Right cardiac atrium (tissue), 5 donors: ENCODE measurements around the gene SPRED2. TPM values are rescaled to one million over a fixed set of nuclear protein-coding genes. Genes with fewer than 3 reads are reported as not detected.
"Not testable (repeated sequence)": the region's sequence is repeated elsewhere in the genome, so short reads cannot be mapped to it uniquely, and the experiment has no call there.

Experiments used
- ATAC-seq, 2 donors: fragments of 200-7000 bp; cut with Tn5 transposase; one replicate each; pipeline versions ENCODE4 v1.8.0 to v1.9.1; 2020; ENCODE audit warnings: moderate library complexity in 2 of 2, mild to moderate bottlenecking in 1 of 2
- DNase-seq, 3 donors: peaks; one replicate each; pipeline ENCODE4 v3.0.0-alpha.2; 2020
- H3K27ac ChIP-seq: one replicate; pipeline ENCODE4 v1.5.1; 2013; ENCODE audit warnings: mild to moderate bottlenecking, low read length, control low read depth, moderate library complexity
- H3K27me3 ChIP-seq: one replicate; pipeline ENCODE4 v1.6.1; 2013; ENCODE audit not compliant: control insufficient read depth, insufficient read depth
- H3K4me1 ChIP-seq: one replicate; pipeline ENCODE4 v1.6.1; 2013; ENCODE audit warnings: low read length; ENCODE audit not compliant: control insufficient read depth, insufficient read depth
- H3K4me3 ChIP-seq: one replicate; pipeline ENCODE4 v1.5.1; 2013; ENCODE audit warnings: low read length, control low read depth
- H3K9me3 ChIP-seq: one replicate; pipeline ENCODE4 v1.6.1; 2013; ENCODE audit warnings: low read length; ENCODE audit not compliant: control insufficient read depth
- WGBS: extraction: QIAGEN DNeasy Blood & Tissue Kit; methylation state at CpG from one replicate; pipeline ENCODE4 v1.1.7; 2013; 5-methylcytosine and 5-hydroxymethylcytosine counted together
- intact Hi-C, 4 donors: fragments of 100-400 bp; cut with DNase I; formaldehyde crosslinking; loops; one replicate each; pipeline versions ENCODE4 v1.11.0 to v1.14.0; 2022 to 2023
- polyA plus RNA-seq: library from polyadenylated mRNA; stranded (reverse); fragments of 200-250 nt; gene quantifications from one replicate; pipeline ENCODE4 v1.2.3, GENCODE V29; 2013
- total RNA-seq, 4 donors: library from RNA; stranded (reverse); fragmentation: NEBNext Ultra II Directional; extraction: Animal tissue kit (Norgen Biotek cat#: 25700); gene quantifications; one replicate each; pipeline ENCODE4 v1.2.1, GENCODE V29; 2021
- donor health status: healthy with polysubstance abuse.
- donor health status: DM: no; HTN: yes; CAD: no.
- donor health status: DM: no; HTN: no; CAD: no.
- donor health status: DM: no; HTN: yes; CAD: no; lungs with severe emphysema.
- donor health status: DM: yes; HTN: yes; CAD: no.

Gene SPRED2
- total and polyA plus RNA-seq, 5 donors = 9.2 to 17.9 (median 15.3) TPM

DNA sequence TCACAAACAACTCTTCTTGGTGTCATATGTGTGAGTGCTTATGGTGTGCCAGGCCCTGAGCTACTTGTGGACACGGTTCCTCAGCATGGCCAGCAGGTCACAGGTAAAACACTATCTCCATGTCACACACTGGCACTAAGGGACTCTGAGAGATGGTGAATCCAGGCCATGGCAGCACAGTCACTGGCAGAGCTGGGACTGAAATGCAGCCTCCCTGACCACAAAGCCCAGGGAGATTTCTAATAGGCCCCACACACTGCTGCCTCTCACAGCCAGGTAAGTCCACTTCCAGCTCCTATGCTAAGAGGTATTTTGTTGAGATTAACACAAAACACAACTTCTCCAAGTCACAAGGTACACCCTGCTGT, 112.7 kb downstream of the SPRED2 start:
- intact Hi-C loops = no loop called here
- H3K9me3 ChIP-seq = no peaks in the 10 kb centered on the region
- no peak for ATAC-seq
- no peak overlapping the region for H3K27ac ChIP-seq
- no peak overlapping the region for H3K4me3 ChIP-seq
- DNase-seq = no peak
- peaks cover 3% of the 10 kb centered on the region for H3K4me1 ChIP-seq
- no peaks in the 10 kb centered on the region for H3K27me3 ChIP-seq
- WGBS = 98% methylated on average over 1 of the region's 1 CpG

DNA sequence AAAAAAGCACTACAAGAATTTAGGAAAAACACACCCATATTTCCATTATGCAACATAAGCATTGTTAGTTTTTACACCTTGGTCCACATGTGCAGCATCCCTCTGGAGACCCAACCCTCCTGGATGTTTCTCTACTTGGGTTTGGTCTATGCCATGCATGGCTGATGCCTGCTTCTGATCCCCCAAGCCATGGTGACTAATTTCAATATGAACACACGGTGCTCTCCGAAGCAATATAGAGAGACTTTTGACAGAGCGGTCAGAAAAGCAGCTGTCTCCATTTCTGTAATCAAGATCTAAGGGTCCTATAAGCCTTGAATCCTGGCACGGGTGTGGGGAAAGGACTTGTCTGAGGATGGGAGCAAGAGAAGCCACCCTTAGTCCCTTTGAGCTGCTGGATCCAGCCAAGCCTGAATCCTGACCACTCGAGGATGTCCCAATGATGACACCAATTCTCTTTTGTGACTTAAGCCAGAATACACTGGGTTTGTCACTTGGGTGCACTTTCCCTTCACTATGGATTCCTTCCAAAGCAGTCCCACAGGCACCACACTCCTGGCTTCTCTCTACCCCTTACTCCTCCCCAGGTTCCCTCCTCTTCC, 113.2 kb downstream of the SPRED2 start:
- no peaks in the 10 kb centered on the region for H3K9me3 ChIP-seq
- no peak overlapping the region for H3K27ac ChIP-seq
- intact Hi-C loops = no loop called here
- 79% methylated on average over 5 of the region's 5 CpGs for WGBS
- peaks cover 3% of the 10 kb centered on the region for H3K4me1 ChIP-seq
- DNase-seq (no peak), ATAC-seq (no peak)
- H3K27me3 ChIP-seq = no peaks in the 10 kb centered on the region
- H3K4me3 ChIP-seq = no peak overlapping the region

DNA sequence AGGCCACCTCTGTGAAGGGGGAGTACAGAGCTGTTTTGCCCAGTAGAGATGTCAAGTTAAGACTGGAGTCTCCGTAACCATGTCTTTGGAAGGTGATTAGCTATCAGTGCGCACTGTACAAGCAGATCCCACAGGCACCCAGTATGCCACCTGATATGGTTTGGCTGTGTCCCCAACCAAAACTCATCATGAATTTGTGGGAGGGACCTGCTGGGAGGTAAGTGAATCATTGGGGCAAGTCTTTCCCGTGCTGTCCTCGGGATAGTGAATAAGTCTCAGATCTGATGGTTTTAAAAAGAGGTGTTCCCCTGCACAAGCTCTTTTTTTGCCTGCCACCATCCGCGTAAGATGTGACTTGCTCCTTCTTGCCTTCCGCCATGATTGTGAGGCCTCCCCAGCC, 114.6 kb downstream of the SPRED2 start:
- intact Hi-C loops = no loop called here
- Histone ChIP-seq H3K27ac (no peak overlapping the region), H3K4me1 (peaks cover 3% of the 10 kb centered on the region), H3K27me3 (no peaks in the 10 kb centered on the region), H3K4me3 (no peak overlapping the region), H3K9me3 (no peaks in the 10 kb centered on the region)
- ATAC-seq (no peak), DNase-seq (no peak)
- 98% methylated on average over 7 of the region's 7 CpGs for WGBS

DNA sequence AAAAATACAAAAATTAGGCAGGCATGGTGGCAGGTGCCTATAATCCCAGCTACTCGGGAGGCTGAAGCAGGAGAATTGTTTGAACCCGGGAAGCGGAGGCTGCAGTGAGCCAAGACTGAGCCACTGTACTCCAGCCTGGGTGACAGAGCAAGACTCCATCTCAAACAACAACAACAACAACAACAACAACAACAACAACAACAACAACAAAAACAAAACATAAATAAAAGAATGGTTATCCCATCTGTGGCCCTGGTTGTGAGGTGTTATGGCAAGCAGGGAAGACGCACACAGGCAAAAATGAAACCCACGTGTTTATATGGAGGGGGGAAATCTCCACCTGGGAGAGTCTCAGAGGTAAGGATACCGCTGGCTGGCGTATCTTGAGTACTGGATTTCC, 115.0 kb downstream of the SPRED2 start:
- ATAC-seq, DNase-seq, H3K27ac ChIP-seq, intact Hi-C loops, H3K4me3 ChIP-seq, H3K27me3 ChIP-seq, H3K4me1 ChIP-seq, H3K9me3 ChIP-seq: not testable (repeated sequence)
- WGBS = 97% methylated on average over 7 of the region's 7 CpGs

DNA sequence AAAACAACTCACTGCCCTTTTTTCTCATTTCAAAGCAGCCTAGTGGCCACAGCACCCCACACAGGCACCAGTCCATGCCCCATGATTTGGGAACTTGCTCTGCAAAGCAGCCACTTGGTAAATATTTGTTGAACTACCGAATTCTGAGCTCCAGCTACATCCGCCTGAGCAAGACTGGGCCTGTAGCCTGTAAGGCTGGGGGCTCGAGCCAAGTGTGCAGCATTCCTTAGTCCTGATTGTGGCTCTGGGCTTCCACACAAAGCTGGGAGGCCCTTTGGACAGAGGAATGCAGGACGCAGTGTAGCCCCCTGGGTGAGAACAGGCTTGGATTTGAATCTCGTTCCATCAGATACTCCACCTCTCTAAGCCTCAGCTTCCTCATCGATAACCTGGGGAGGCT, 116.3 kb downstream of the SPRED2 start:
- Histone ChIP-seq H3K4me1 (peaks cover 4% of the 10 kb centered on the region), H3K27ac (no peak overlapping the region), H3K9me3 (no peaks in the 10 kb centered on the region), H3K27me3 (no peaks in the 10 kb centered on the region), H3K4me3 (no peak overlapping the region)
- 52% methylated on average over 6 of the region's 6 CpGs for WGBS
- ATAC-seq (peak; percentile 85 to 91), DNase-seq (peak; percentile 78 to 92 (median 84))
- intact Hi-C loops = no loop called here

DNA sequence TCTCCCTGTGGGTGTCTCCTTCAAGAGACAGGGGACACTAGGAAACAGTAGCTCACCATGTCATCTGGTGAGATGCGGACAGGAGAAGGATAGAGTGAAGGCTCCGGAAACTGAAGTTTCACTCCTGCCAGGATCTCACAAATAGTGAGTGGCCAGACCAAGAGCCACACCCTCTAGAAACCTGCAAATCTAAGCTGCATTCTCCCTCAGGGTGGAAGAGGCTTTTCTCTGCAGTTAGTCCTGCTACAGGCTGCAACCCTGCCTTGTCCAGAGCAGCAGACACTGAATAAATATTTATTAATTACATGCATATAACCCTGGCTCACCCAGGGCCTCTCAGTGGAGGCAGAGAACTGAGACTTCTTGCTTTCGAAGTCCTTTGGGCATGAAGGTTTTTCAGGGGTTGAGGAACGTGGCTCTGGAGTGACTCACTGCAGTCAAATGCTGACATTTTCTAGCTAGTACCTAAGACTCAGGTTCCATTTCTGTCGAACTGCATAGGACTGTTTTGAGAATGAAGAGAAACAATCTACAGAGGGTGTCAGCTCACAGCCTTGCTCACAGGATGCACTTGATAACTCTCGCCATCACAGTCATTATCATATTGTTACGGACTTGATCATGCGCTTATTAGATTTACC, 117.5 kb downstream of the SPRED2 start:
- DNase-seq (no peak), ATAC-seq (no peak)
- Histone ChIP-seq H3K4me3 (no peak overlapping the region), H3K4me1 (peaks cover 7% of the 10 kb centered on the region), H3K9me3 (no peaks in the 10 kb centered on the region), H3K27me3 (no peaks in the 10 kb centered on the region), H3K27ac (no peak overlapping the region)
- WGBS = 91% methylated on average over 8 of the region's 8 CpGs
- intact Hi-C loops = no loop called here

DNA sequence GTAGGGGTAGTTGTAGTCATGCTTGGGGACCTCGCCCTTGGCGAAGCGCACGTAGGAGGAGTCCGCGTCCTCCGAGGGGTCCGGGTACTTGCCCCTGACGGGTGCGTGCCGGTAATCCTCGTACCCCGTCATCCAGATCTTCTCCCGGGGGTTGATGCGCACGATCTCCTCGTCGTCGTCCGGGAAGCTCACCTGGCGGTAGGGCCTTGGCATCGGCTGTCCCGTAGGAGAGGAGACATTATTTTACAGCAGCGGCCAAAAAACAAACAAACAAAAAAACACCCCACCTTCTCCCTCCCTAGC, 118.5 kb downstream of the SPRED2 start:
- 98% methylated on average over 24 of the region's 24 CpGs for WGBS
- peaks cover 9% of the 10 kb centered on the region for H3K4me1 ChIP-seq

DNA sequence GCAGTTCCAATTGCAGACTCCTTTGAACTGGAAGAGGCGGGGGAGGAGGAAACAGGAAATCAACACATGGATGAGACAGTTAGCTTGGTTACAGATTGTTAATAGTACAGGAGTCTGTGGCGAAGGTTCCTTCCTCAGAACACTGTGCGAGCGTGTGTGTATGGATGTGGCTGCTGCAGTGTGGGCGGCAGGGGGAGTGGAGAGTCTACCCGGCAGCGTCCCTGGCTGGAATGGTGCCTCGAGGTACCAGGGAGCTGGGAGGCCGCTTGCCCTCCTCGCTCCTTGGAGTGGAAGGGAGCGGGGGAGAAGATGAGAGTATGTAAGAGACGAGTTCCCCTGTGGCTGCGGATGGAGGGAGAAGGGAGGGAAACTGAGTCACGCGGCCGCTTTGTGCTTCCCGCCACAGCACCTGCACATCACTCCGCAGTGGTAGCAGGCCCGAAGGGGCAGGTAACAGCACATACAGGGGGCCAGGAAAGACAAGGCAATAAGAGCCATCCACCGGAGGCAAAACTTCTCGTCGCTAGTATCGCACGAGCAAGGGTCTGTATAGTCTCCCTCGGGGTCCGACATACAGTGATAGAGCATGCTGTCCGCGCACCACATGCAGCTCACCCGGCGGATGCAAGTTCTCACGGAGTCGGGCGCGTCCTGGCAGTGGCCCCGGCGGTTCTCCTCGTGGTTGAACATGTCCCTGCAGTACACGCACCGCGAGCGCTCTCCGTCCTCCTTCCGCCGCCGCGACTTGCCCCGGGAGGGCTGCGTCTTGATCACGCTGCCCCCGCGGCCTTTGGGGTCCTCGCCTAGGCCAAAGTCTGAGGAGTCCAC, 119.1 kb downstream of the SPRED2 start:
- peaks cover 9% of the 10 kb centered on the region for H3K4me1 ChIP-seq
- DNase-seq (peak in 1 of 3 donors; percentile 62), ATAC-seq (no peak)
- no peak overlapping the region for H3K27ac ChIP-seq
- no peaks in the 10 kb centered on the region for H3K9me3 ChIP-seq
- intact Hi-C loops = no loop called here
- H3K27me3 ChIP-seq = no peaks in the 10 kb centered on the region
- WGBS = 90% methylated on average over 52 of the region's 52 CpGs
- no peak overlapping the region for H3K4me3 ChIP-seq

More for the DNA sequence above, 118.5 kb downstream of the SPRED2 start:
- H3K27me3 ChIP-seq = no peaks in the 10 kb centered on the region
- DNase-seq (no peak), ATAC-seq (no peak)
- no peak overlapping the region for H3K27ac ChIP-seq
- H3K4me3 ChIP-seq = no peak overlapping the region
- intact Hi-C loops = no loop called here
- H3K9me3 ChIP-seq = no peaks in the 10 kb centered on the region

DNA sequence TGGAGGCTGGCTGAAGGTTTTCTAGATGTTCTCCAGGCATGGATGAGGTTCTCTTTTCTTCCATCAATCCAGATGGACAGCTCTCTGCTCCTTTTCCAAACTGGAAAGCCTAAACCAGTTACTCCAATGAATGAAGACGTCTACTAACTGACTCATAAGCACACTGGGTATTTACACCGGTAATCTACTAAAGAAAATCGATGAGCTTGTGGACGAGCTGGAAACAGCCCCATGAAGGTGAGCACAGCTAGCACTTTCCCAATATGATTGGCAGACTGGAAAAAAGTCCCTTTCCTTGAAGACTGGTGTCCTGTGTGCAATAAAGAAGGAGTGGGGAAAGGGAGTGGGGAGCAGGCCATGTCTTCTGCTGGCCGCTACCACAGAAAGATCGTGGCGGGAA, 120.8 kb downstream of the SPRED2 start:
- Histone ChIP-seq H3K27ac (no peak overlapping the region), H3K27me3 (no peaks in the 10 kb centered on the region), H3K4me1 (peaks cover 9% of the 10 kb centered on the region), H3K9me3 (no peaks in the 10 kb centered on the region), H3K4me3 (no peak overlapping the region)
- no peak for DNase-seq
- 92% methylated on average over 7 of the region's 7 CpGs for WGBS
- intact Hi-C loops = no loop called here
- no peak for ATAC-seq

DNA sequence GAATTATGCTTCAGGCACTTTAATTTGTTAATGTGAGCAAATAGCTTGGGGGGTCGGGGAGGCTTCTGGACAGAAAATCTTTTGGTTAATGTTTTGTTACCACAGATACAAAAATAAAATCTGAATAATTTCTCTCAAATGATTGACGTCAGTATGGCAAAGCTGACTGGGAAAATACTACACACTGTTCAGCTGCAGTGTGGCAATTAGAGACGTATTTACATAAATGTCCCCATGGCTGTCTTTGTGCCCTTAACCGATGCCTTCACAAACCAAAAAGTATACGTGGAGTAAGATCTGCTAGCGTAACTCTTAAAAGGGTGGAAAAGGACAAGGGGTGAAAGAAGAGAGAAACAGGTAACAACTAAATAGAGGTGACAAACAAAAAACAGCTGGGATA, 121.3 kb downstream of the SPRED2 start:
- no peak for ATAC-seq
- H3K27me3 ChIP-seq = no peaks in the 10 kb centered on the region
- DNase-seq = no peak
- peaks cover 9% of the 10 kb centered on the region for H3K4me1 ChIP-seq
- intact Hi-C loops = no loop called here
- no peak overlapping the region for H3K27ac ChIP-seq
- 65% methylated on average over 6 of the region's 6 CpGs for WGBS
- no peaks in the 10 kb centered on the region for H3K9me3 ChIP-seq
- no peak overlapping the region for H3K4me3 ChIP-seq

DNA sequence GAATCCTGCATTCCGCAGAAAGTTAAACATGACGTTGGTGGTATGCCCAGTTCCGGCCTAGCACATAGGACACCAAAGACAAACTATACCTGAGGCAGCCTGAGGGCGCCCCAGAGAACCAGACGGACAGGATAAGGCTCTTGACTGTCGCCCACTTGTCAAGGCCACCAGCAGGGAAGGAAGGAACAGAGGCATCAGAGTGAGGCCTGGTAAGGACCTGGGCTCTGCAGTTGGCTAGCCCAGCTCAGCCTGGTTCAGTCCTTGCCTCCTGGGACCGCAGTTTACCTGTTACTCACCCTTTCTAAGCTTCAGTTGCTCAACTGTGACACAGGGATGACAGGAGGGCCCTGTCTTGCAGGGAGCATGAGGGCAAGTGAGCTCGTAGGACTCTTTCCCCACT, 122.7 kb downstream of the SPRED2 start:
- no peak for DNase-seq
- Histone ChIP-seq H3K27ac (peak overlapping the region; percentile 93), H3K4me1 (peaks cover 9% of the 10 kb centered on the region), H3K27me3 (no peaks in the 10 kb centered on the region), H3K9me3 (no peaks in the 10 kb centered on the region), H3K4me3 (no peak overlapping the region)
- intact Hi-C loops = no loop called here
- WGBS = 75% methylated on average over 8 of the region's 8 CpGs
- ATAC-seq = peak in 1 of 2 donors; percentile 15
